Left ventricle myocardium inferior (tissue), 1 donor: ENCODE results near the gene HPCAL1. TPM values are rescaled to one million over a fixed set of nuclear protein-coding genes. Genes with fewer than 3 reads are reported as not detected.

Experiments used
- DNase-seq: peaks from one replicate; pipeline ENCODE4 v3.0.0-alpha.2; 2020
- H3K27ac ChIP-seq: fragments of 200-600 bp; replicated peaks from 2 replicates; pipeline ENCODE4 v1.8.0; 2021
- H3K27me3 ChIP-seq: fragments of 200-600 bp; 2 replicates; pipeline ENCODE4 v1.8.0; 2021; ENCODE audit warnings: low read depth
- H3K36me3 ChIP-seq: fragments of 200-600 bp; 2 replicates; pipeline ENCODE4 v1.8.0; 2021
- H3K4me1 ChIP-seq: fragments of 200-600 bp; 2 replicates; pipeline ENCODE4 v1.8.0; 2021
- H3K4me3 ChIP-seq: fragments of 200-600 bp; 2 replicates; pipeline ENCODE4 v1.8.0; 2021; ENCODE audit warnings: mild to moderate bottlenecking, moderate library complexity
- H3K9me3 ChIP-seq: fragments of 200-600 bp; replicated peaks from 2 replicates; pipeline ENCODE4 v1.8.0; 2021
- CTCF ChIP-seq: fragments of 200-600 bp; IDR thresholded peaks from 2 replicates; pipeline ENCODE4 v1.8.0; 2021; ENCODE audit warnings: antibody characterized with exemption, mild to moderate bottlenecking, borderline replicate concordance
- intact Hi-C: fragments of 100-400 bp; cut with micrococcal nuclease; formaldehyde crosslinking; loops from one replicate; pipeline ENCODE4 v1.11.0; 2022
- total RNA-seq: library from RNA; stranded (reverse); fragmentation: NEBNext Ultra II Directional; extraction: Animal tissue kit (Norgen Biotek cat#: 25700); gene quantifications from one replicate; pipeline ENCODE4 v1.2.1, GENCODE V29; 2021
- donor health status: DM: no; HTN: yes; CAD: no; lungs with severe emphysema.

HPCAL1 gene
- total RNA-seq, 1 donor from 2014 or later, result 29.4 TPM

- TF ChIP-seq CTCF, result no peak
- H3K36me3 ChIP-seq, result no peaks in the 10 kb centered on the region
- H3K9me3 ChIP-seq, result no peaks in the 10 kb centered on the region
- no peak for DNase-seq
- peaks cover 77% of the 10 kb centered on the region for H3K4me1 ChIP-seq
- intact Hi-C loops, result no loop called here
- H3K27ac ChIP-seq, result peak overlapping the region; percentile 91
- H3K27me3 ChIP-seq, result no peaks in the 10 kb centered on the region
- no peak overlapping the region for H3K4me3 ChIP-seq
These were observed 103.9 kb downstream of the HPCAL1 start for GRCh38 chr2:10406491-10407188.

- H3K36me3 ChIP-seq, result no peaks in the 10 kb centered on the region
- H3K4me1 ChIP-seq, result peaks cover 69% of the 10 kb centered on the region
- H3K27ac ChIP-seq, result peak overlapping the region; percentile 91
- no peak overlapping the region for H3K4me3 ChIP-seq
- H3K27me3 ChIP-seq, result no peaks in the 10 kb centered on the region
- TF ChIP-seq CTCF, result no peak
- no peak for DNase-seq
- H3K9me3 ChIP-seq, result no peaks in the 10 kb centered on the region
- intact Hi-C loops, result no loop called here
These were observed 104.7 kb downstream of the HPCAL1 start for GRCh38 chr2:10407432-10407831.

GRCh38 chr2:10407841-10408648, 105.3 kb downstream of the HPCAL1 start:
- no peak overlapping the region for H3K4me3 ChIP-seq
- intact Hi-C loops, result no loop called here
- H3K9me3 ChIP-seq, result no peaks in the 10 kb centered on the region
- peak overlapping the region; percentile 91 for H3K27ac ChIP-seq
- H3K36me3 ChIP-seq, result no peaks in the 10 kb centered on the region
- DNase-seq, result no peak
- no peak for TF ChIP-seq CTCF
- no peaks in the 10 kb centered on the region for H3K27me3 ChIP-seq
- H3K4me1 ChIP-seq, result peaks cover 64% of the 10 kb centered on the region

GRCh38 chr2:10408649-10409579, 106.2 kb downstream of the HPCAL1 start:
- no peak overlapping the region for H3K4me3 ChIP-seq
- H3K27ac ChIP-seq, result peak overlapping the region; percentile 91
- no peaks in the 10 kb centered on the region for H3K9me3 ChIP-seq

More at GRCh38 chr2:10408649-10409579, 106.2 kb downstream of the HPCAL1 start:
- DNase-seq, result peak; percentile 67
- Histone ChIP-seq H3K36me3 (no peaks in the 10 kb centered on the region), H3K27me3 (no peaks in the 10 kb centered on the region), H3K4me1 (peaks cover 67% of the 10 kb centered on the region)
- intact Hi-C loops, result no loop called here
- peak; percentile 97 for TF ChIP-seq CTCF
